ENCODE results near the gene C4BPA.

DNA sequence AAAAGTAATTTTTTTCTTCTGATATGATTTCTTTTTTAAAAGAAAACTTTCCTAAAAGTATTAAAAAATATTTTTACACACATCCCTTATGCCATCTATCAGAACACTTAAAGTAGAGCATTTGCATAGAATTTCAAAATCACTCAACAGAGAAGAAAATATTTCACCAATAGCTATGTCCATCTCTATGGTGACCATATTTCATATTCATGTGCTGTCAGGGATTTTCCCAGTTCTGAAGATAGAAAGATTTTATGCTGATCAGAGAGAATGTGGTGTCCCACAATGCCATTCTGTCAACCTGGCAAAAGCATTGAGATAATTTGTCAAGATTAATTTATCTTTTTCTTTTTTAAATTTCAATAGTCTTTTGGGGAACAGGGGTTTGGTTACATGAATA is 87.0 kb downstream of the C4BPA start:
- TF ChIP-seq, protein P1, sequence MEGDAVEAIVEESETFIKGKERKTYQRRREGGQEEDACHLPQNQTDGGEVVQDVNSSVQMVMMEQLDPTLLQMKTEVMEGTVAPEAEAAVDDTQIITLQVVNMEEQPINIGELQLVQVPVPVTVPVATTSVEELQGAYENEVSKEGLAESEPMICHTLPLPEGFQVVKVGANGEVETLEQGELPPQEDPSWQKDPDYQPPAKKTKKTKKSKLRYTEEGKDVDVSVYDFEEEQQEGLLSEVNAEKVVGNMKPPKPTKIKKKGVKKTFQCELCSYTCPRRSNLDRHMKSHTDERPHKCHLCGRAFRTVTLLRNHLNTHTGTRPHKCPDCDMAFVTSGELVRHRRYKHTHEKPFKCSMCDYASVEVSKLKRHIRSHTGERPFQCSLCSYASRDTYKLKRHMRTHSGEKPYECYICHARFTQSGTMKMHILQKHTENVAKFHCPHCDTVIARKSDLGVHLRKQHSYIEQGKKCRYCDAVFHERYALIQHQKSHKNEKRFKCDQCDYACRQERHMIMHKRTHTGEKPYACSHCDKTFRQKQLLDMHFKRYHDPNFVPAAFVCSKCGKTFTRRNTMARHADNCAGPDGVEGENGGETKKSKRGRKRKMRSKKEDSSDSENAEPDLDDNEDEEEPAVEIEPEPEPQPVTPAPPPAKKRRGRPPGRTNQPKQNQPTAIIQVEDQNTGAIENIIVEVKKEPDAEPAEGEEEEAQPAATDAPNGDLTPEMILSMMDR (IDR thresholded peaks at IDR 0.05) = no peak
- TF ChIP-seq EP300 (IDR thresholded peaks at IDR 0.05) = no peak
- no peak for TF ChIP-seq POLR2A (IDR thresholded peaks at IDR 0.05; ENCODE audit: low read depth)
- no peak for TF ChIP-seq POLR2AphosphoS5 (IDR thresholded peaks at IDR 0.05)

All from esophagus muscularis mucosa (tissue), 4 donors.